SJCRH30 (cell line): Measurements from ENCODE around the gene PEF1. TPM values are rescaled to one million over a fixed set of nuclear protein-coding genes. Genes with fewer than 3 reads are reported as not detected.
A peak's percentile ranks its signal among the peaks of the same experiment; 100 is the strongest.

Source experiments
- DNase-seq, 2 experiments: peaks; one replicate each; pipeline ENCODE4 v3.0.0-alpha.2; 2015 to 2020
- H3K27ac ChIP-seq: fragments of 250-450 bp; sonication (Bioruptor Pico); 2 replicates; pipeline ENCODE4 v1.5.1; 2020; ENCODE audit warnings: mild to moderate bottlenecking, moderate library complexity
- H3K27me3 ChIP-seq: fragments of 250-450 bp; sonication (Bioruptor Pico); 2 replicates; pipeline ENCODE4 v1.5.1; 2020; ENCODE audit warnings: mild to moderate bottlenecking, moderate library complexity
- H3K36me3 ChIP-seq: fragments of 250-450 bp; sonication (Bioruptor Pico); 2 replicates; pipeline ENCODE4 v1.5.1; 2020; ENCODE audit warnings: mild to moderate bottlenecking, moderate library complexity
- H3K4me1 ChIP-seq: fragments of 250-450 bp; sonication (Bioruptor Pico); 2 replicates; pipeline ENCODE4 v1.5.1; 2020; ENCODE audit warnings: mild to moderate bottlenecking, moderate library complexity
- H3K4me3 ChIP-seq: fragments of 250-450 bp; sonication (Bioruptor Pico); 2 replicates; pipeline ENCODE4 v1.5.1; 2020; ENCODE audit warnings: mild to moderate bottlenecking, moderate library complexity
- H3K9me3 ChIP-seq: fragments of 250-450 bp; sonication (Bioruptor Pico); replicated peaks from 2 replicates; pipeline ENCODE4 v1.5.1; 2020; ENCODE audit warnings: mild to moderate bottlenecking, moderate library complexity
- total RNA-seq: library from RNA; depleted of rRNA; stranded (reverse); fragments of >200 nt; shearing (Covaris generic); gene quantifications from 2 replicates; pipeline ENCODE4 v1.2.3, GENCODE V29; 2014

The PEF1 gene
- total RNA-seq, 1 experiment from 2014 or later, result 64.8 TPM

DNA sequence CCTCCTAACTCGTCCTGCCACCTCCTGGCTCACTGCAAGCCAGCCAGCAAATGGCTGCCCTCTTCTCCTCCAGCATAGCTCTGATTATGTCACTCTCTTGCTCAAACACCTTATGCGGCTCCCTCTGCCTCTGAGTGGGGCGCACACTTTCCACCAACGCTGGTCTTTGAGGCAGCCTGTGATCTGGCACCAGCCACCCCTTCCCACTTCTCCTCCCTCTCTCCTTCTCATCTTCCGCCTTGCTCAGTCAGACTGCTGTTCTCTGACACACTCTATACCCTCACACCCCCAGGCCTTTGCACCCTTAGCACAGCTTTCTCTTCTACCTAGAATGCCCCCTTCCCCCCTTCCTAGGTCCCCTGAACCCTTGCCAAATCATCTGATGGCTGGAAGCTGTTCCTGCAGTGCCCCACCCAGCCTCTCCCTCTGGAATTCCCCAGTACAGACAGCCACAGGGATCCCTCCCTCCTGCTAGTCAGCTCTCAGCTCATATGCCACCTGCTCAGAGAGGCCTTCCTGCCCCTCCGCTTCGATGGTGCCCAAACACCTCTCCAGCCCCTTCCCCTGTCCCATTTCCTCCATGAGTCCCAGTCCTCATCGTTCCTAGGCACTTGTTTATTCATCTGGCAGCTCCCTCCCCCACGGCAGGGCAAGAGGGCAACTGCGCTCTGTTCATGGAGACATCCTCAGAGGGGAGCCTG, 21.7 kb upstream of the PEF1 start:
- peaks cover 14% of the 10 kb centered on the region for H3K4me1 ChIP-seq
- peaks cover 34% of the 10 kb centered on the region for H3K27me3 ChIP-seq
- no peak overlapping the region for H3K27ac ChIP-seq
- no peak overlapping the region for H3K4me3 ChIP-seq
- peak in 1 of 2 experiments; percentile 31 for DNase-seq
- no peaks in the 10 kb centered on the region for H3K36me3 ChIP-seq
- no peaks in the 10 kb centered on the region for H3K9me3 ChIP-seq

DNA sequence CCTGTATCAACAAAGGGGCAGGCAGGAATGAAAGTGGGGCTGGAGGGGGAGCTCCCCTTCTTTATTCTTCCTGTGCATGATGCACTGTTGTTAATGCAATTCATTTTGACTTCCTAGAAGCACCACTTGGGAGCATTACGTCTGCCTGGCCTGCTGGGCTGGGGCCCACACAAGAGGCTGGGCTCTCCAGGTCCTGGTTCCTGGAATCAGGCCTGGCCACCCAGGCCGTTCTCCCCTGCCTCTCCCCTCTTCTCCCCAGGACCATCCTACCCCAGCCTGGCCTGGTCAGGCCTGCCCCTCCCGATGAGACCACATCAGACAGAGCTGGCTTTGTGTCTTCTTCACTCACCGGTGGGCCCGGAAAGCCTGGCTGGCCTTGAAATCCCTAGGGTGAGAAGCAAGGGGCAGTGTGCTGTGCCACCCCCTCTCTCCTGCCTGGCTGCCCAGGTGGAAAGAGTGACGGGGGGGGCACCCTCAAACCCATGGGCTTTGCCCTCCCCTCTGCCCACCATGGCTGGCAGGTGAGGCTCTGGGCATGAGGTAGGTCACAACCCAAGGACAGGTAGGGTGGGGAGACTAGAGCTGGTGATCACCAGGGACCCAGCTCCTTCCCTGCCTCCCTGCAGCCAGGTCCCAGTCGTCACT, 20.7 kb upstream of the PEF1 start:
- Histone ChIP-seq H3K4me3 (no peak overlapping the region), H3K9me3 (no peaks in the 10 kb centered on the region), H3K27ac (no peak overlapping the region), H3K27me3 (peaks cover 37% of the 10 kb centered on the region), H3K4me1 (peaks cover 14% of the 10 kb centered on the region), H3K36me3 (no peaks in the 10 kb centered on the region)
- DNase-seq, result no peak

DNA sequence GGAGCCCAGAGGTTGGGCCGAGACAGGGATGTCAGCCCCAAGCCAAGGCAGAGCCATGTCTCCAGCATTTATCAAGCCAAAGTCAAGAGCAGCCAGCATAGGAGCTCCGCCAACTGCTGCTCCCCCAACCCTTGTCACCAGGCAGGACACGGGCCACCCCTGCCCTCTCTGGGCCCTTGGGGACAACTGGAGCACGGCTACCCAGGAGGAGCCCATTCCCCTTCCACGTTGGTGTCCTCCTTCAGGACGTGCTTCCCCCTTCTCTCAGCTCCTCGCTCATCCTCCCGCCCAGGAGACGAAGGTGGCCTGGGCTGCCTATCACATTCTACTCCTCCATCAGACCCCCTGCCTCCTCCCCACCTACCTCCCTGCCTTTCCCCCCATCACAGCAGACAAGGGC, 19.9 kb upstream of the PEF1 start:
- Histone ChIP-seq H3K27ac (no peak overlapping the region), H3K36me3 (no peaks in the 10 kb centered on the region), H3K4me3 (no peak overlapping the region), H3K4me1 (peaks cover 9% of the 10 kb centered on the region), H3K27me3 (peaks cover 34% of the 10 kb centered on the region), H3K9me3 (no peaks in the 10 kb centered on the region)
- DNase-seq, result no peak

DNA sequence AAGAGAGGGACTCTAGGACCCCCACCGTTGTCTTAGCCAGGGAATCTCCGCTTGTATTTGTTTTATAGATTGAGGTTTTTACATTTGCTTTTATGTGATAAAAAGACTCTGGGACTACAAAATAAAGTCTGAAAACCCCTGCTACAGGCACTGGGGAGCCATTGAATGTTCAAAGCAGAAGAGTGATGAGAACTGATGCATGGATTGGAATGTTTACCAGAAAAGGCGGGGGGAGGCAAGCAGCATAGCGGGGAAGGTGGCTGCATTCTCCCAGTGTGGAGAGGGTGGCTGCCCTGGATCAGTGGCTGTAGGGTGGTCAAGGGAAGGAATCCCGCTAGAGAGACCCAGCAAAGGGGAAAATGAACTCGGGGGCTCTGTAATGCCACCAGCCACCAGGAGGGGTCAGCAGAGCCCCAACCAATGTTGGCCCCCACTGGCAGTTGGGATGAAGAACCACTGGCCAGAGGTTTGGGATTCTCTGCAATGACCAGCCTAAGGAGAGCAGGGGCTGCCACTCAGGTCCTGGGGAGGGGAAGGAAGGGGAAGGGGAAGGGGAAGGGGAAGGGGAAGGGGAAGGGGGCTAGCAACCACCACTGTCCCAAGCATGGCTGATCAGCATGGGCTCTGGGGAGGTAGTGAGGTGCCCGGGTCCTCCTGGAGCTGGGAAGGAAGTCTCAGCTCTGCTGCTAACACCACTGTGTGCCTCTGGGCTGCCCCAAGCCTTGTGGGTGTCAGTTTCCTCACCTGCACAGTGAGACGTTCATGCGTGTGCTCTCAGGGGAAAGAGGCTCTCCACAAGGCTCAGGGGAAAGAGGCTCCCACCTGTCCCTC, 19.2 kb upstream of the PEF1 start:
- Histone ChIP-seq H3K36me3 (no peaks in the 10 kb centered on the region), H3K9me3 (no peaks in the 10 kb centered on the region), H3K4me3 (no peak overlapping the region), H3K27me3 (peaks cover 34% of the 10 kb centered on the region), H3K27ac (no peak overlapping the region), H3K4me1 (peaks cover 9% of the 10 kb centered on the region; the same call in 1 of the 2 replicates)
- peak; percentile 46 to 82 for DNase-seq

DNA sequence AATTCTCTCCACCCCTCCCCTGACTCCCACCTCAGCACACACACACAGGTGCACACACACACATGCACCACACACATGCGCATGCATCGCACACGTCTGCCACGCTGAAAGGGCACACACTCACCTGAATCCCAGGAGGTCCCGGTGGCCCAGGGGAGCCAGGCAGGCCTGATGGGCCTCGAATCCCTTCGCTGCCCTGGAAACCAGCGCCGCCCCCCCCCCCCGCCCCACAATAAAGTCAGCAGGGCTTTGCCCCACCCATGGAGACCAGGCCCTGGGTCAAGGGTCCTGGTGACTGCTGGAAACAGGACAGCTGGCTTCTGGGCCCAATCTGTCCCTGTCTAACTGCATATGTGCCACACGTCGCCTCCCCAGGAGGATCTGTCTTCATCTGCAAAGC, 17.8 kb upstream of the PEF1 start:
- H3K36me3 ChIP-seq, result no peaks in the 10 kb centered on the region

DNA sequence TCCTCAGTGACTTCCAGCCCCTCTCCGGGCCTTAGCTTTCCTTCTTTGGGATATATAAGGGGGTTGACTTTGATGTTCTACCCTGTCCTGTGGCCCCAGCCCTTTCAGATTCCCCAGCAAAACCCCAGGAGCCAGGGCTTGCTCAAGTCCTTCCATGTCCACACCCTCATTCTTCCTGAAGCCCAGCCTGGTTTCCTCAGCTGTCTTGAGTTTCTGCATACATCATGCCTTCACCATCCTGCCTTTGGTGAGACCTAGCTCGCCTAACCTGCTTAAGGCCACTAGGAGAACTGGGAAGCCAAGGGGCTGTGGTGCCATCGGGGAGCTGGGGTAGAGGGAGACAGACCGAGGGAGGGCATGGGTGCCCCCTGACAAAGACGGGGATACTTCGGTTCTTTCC, 17.2 kb upstream of the PEF1 start:
- Histone ChIP-seq H3K36me3 (no peaks in the 10 kb centered on the region), H3K27ac (no peak overlapping the region), H3K4me3 (no peak overlapping the region), H3K9me3 (no peaks in the 10 kb centered on the region), H3K27me3 (peaks cover 38% of the 10 kb centered on the region), H3K4me1 (peaks cover 7% of the 10 kb centered on the region; the same call in 1 of the 2 replicates)
- no peak for DNase-seq

More for the DNA sequence above, 17.8 kb upstream of the PEF1 start:
- H3K27me3 ChIP-seq, result peaks cover 38% of the 10 kb centered on the region
- H3K4me3 ChIP-seq, result no peak overlapping the region
- no peaks in the 10 kb centered on the region for H3K9me3 ChIP-seq
- H3K27ac ChIP-seq, result no peak overlapping the region
- H3K4me1 ChIP-seq, result peaks cover 9% of the 10 kb centered on the region; the same call in 1 of the 2 replicates
- DNase-seq, result no peak

DNA sequence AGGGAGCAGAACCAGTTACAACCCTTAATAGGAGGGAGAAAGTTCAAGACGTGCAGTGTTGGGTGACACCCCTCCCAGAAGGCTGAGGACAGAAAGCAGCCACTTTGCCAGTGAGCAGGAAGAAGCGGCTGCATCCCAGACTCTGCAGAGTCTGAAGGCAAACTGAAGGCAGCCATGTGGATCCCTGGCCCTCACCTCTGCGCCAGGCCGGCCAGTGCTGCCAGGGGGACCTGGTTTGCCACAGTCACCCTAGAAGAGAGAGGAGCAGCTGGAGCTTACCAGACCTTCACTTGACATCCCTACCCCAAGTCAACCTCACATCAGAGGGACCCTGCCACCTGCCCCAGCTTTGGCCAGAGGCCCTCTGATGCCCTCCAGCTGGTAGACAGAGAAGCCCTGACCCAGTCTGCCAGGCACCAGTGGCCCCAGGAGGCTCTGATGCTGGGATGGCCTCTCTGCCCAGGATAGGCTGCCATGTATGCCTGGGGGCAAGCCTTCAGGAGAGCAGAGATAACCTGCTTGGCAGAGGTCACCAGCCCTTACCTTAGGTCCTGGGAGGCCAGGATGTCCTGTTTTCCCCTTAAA, 16.3 kb upstream of the PEF1 start:
- no peak overlapping the region for H3K27ac ChIP-seq
- H3K27me3 ChIP-seq, result peaks cover 36% of the 10 kb centered on the region
- no peak for DNase-seq
- no peaks in the 10 kb centered on the region for H3K4me1 ChIP-seq
- H3K36me3 ChIP-seq, result no peaks in the 10 kb centered on the region
- no peak overlapping the region for H3K4me3 ChIP-seq
- no peaks in the 10 kb centered on the region for H3K9me3 ChIP-seq

DNA sequence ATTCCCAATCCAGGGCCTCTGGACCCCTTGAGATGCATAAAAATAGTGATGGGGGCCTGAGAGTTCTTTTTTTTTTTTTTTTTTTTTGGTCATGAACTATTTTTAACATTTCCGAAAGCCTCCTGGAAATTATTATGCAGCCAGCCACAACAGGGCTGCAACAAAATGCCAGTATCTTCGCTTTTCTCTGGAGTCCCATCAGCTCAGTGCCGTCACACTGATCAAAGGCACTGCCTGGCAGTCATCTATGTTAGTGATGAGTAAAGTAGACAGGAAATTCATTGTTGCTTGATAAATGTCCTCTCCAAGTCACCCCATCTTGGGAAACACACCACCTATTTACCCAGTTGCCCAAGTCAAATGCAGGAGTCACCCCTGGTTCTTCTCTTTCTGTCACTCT, 15.2 kb upstream of the PEF1 start:
- Histone ChIP-seq H3K4me3 (no peak overlapping the region), H3K27me3 (peaks cover 30% of the 10 kb centered on the region), H3K4me1 (no peaks in the 10 kb centered on the region), H3K9me3 (no peaks in the 10 kb centered on the region), H3K27ac (no peak overlapping the region), H3K36me3 (no peaks in the 10 kb centered on the region)
- no peak for DNase-seq

DNA sequence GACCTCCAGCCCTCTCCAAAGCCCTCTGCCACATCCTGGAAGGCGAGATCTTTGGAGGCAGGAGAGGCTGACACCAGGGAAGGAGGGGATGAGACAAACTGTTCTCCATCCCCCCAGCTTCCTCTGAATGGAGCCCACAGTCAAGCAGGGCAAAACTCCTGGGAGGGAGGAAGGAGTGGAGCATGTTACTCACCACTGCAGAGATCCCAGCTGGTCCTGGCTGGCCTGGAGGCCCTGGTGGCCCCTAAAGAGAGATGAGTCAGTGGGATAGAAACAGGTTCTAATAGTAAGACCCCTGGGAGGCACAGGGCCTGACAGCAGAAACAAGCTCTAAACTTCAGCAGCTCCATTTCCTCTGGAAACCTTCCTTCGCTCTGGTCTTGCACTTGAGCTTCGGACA, 14.0 kb upstream of the PEF1 start:
- peaks cover 28% of the 10 kb centered on the region for H3K27me3 ChIP-seq
- H3K4me1 ChIP-seq, result no peaks in the 10 kb centered on the region
- H3K27ac ChIP-seq, result no peak overlapping the region
- H3K4me3 ChIP-seq, result no peak overlapping the region
- no peaks in the 10 kb centered on the region for H3K9me3 ChIP-seq
- no peak for DNase-seq
- H3K36me3 ChIP-seq, result no peaks in the 10 kb centered on the region

DNA sequence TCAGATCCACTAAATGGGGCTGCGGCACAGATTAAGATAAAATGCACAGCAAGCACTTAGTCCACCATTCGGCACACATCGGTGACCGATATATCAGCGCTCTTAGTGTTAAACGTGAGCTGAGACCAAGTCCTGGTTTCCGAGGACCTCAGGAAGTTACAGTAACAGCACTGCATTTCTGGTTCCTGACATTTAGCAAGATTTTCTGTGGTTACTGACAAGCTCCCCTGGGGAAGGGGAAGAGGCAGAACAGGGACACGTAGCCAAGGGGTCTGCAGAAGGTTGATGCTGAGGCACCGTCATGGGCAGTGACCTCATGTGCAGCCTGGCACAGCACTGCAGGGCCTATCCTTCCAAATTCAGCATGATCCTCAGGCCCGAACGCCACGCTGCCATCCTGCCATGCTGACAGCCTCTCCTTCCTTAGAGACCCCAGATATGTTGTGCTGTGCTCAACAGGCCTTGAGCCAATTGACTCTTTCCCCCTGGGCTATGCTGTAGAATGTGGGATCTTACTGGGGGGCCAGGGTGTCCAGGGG, 13.4 kb upstream of the PEF1 start:
- H3K36me3 ChIP-seq, result no peaks in the 10 kb centered on the region
- DNase-seq, result no peak
- H3K27ac ChIP-seq, result no peak overlapping the region

DNA sequence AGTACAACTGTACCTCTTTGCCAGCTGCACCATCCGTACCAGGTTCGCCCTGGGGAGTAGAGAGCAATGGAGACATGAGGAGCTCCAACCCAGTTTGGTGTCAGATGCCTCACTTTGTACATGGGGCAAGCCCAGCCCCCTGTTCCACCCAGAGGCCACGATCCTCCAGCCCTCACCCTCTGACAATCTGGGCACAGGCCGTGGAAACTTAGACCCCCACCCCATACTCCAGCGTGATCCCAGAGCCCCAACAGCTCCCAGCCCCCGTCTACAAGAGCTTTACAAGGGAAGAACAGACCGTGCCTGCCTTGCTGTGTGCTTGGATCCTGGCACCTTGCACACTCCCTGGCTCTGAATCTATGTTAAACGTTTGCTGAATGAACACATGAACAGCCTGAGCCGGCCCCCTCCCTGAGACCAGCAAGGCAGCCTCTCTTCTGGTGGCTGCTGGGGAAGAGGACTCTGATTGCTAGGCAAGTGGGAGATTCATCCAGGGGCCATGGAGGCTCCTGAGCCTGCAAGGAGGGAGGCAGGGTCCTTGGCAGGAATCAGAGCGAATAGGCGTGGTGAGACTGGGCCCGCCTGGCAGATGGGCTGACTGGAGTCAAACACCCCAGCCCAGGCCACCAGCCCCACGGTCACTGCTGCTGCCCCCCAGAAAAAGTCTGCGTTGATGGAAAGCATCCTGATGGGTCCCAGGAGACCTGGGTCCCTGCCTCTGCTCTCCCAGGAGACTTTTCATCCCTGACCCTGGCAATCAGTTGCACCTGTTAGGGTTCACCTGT, 12.5 kb upstream of the PEF1 start:
- Histone ChIP-seq H3K4me1 (no peaks in the 10 kb centered on the region), H3K36me3 (no peaks in the 10 kb centered on the region), H3K4me3 (no peak overlapping the region), H3K27ac (no peak overlapping the region), H3K9me3 (no peaks in the 10 kb centered on the region), H3K27me3 (peaks cover 20% of the 10 kb centered on the region)
- DNase-seq, result no peak

More for the DNA sequence above, 13.4 kb upstream of the PEF1 start:
- Histone ChIP-seq H3K4me3 (no peak overlapping the region), H3K4me1 (no peaks in the 10 kb centered on the region), H3K9me3 (no peaks in the 10 kb centered on the region), H3K27me3 (peaks cover 22% of the 10 kb centered on the region)

DNA sequence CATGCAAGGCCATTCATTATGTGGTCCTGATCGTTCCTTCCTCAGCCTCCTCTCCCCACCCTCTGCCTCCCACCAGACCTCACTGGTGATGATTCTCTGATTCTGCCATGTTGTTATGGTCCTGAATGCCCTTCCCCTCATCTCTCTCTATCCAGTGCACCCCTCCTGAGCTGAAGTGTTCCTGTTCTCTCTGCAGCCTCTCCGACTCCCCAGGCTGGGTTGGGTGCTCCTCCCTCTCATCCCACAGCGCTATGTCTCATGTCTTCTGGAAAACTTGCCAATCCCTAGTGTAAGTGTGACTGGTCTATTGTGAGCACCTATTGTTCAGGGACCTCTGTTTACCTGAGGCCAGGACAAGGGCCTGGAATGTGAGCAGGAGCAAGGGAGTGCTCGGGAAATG, 11.1 kb upstream of the PEF1 start:
- no peak for DNase-seq
- Histone ChIP-seq H3K36me3 (no peaks in the 10 kb centered on the region), H3K4me1 (no peaks in the 10 kb centered on the region), H3K9me3 (no peaks in the 10 kb centered on the region), H3K4me3 (no peak overlapping the region), H3K27ac (no peak overlapping the region), H3K27me3 (peaks cover 16% of the 10 kb centered on the region)

DNA sequence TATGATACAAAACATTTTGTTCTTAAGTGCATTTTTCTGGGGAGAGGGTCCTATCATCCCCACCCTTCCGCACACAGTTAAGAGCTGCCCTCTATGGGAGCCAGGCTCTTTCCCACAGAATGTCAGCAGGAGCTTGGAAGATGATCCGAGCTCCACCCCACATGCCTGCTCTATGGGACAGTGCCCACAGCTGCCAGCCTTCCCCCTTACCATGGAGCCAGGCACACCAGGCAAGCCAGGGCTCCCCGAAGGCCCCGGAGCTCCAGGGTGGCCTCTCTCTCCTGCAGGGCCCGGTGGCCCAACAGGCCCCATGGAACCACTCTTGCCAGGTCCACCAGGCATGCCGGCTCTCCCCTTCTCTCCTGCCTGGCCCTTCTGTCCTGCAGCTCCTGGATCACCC, 10.4 kb upstream of the PEF1 start:
- Histone ChIP-seq H3K4me1 (no peaks in the 10 kb centered on the region), H3K27me3 (peaks cover 16% of the 10 kb centered on the region), H3K36me3 (no peaks in the 10 kb centered on the region), H3K27ac (no peak overlapping the region), H3K9me3 (no peaks in the 10 kb centered on the region), H3K4me3 (no peak overlapping the region)
- no peak for DNase-seq

DNA sequence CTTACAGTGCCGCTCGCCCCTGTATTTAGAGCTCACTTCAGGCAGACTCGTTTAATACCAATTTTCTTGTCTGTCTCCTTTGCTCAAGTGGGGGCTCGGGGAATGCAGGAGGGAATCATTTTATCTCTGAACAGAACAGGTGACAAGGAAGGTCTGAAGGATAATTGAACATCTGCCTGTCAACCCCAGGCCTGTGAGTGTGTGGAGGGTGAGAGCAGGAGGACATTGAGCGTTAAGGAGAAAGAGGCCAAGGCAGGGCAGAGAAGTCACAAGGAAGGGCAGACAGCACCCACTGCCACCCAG, 9.7 kb upstream of the PEF1 start:
- no peak for DNase-seq
- H3K27ac ChIP-seq, result no peak overlapping the region
- H3K4me1 ChIP-seq, result no peaks in the 10 kb centered on the region
- no peak overlapping the region for H3K4me3 ChIP-seq
- no peaks in the 10 kb centered on the region for H3K36me3 ChIP-seq
- H3K27me3 ChIP-seq, result peaks cover 16% of the 10 kb centered on the region
- H3K9me3 ChIP-seq, result no peaks in the 10 kb centered on the region
